GM19452 (cell line): ENCODE measurements around the gene MED12L.
"Not testable (repeated sequence)": the region's sequence is repeated elsewhere in the genome, so short reads cannot be mapped to it uniquely, and the experiment has no call there.

Experiments
- ATAC-seq: cut with Tn5 transposase; IDR thresholded peaks from one replicate; pipeline ENCODE4 v1.9.1; 2021; ENCODE audit not compliant: unreplicated experiment

The MED12L gene

GRCh38 chr3:151234825-151235224 is 149.4 kb downstream of the MED12L start:
- ATAC-seq, result no peak

- no peak for ATAC-seq
These were observed 150.9 kb downstream of the MED12L start for GRCh38 chr3:151236316-151236715.

- no peak for ATAC-seq
These were observed 151.3 kb downstream of the MED12L start for GRCh38 chr3:151236736-151237135.

GRCh38 chr3:151242006-151242405 is 156.5 kb downstream of the MED12L start:
- not testable (repeated sequence) for ATAC-seq

- no peak for ATAC-seq
These were observed 163.4 kb downstream of the MED12L start for GRCh38 chr3:151248772-151249337.

- no peak for ATAC-seq
These were observed 171.3 kb downstream of the MED12L start for GRCh38 chr3:151256749-151257148.

GRCh38 chr3:151259664-151260063 is 174.2 kb downstream of the MED12L start:
- no peak for ATAC-seq

GRCh38 chr3:151262871-151263525 is 177.5 kb downstream of the MED12L start:
- no peak for ATAC-seq

GRCh38 chr3:151264605-151265004 is 179.1 kb downstream of the MED12L start:
- no peak for ATAC-seq

- ATAC-seq, result no peak
These were observed 179.7 kb downstream of the MED12L start for GRCh38 chr3:151265166-151265565.

GRCh38 chr3:151265866-151266265 is 180.4 kb downstream of the MED12L start:
- ATAC-seq, result peak; percentile 98

- no peak for ATAC-seq
These were observed 181.6 kb downstream of the MED12L start for GRCh38 chr3:151267066-151267465.

- ATAC-seq, result peak; percentile 51
These were observed 183.1 kb downstream of the MED12L start for GRCh38 chr3:151268267-151269235.

- ATAC-seq, result no peak
These were observed 184.2 kb downstream of the MED12L start for GRCh38 chr3:151269631-151270030.

GRCh38 chr3:151275091-151275490 is 189.6 kb downstream of the MED12L start:
- ATAC-seq, result no peak

- ATAC-seq, result peak; percentile 17
These were observed 190.7 kb downstream of the MED12L start for GRCh38 chr3:151276038-151276686.

- peak; percentile 72 for ATAC-seq
These were observed 191.2 kb downstream of the MED12L start for GRCh38 chr3:151276687-151277042.

- no peak for ATAC-seq
These were observed 192.8 kb downstream of the MED12L start, which contains the start of gene P2RY14 for GRCh38 chr3:151278230-151278629. TSS of gene P2RY14 (minus strand) at chr3:151278542. CDS start at chr3:151214316, 64,226 bp downstream.

- ATAC-seq, result no peak
These were observed 196.3 kb downstream of the MED12L start for GRCh38 chr3:151281671-151282324.

- ATAC-seq, result no peak
These were observed 197.5 kb downstream of the MED12L start for GRCh38 chr3:151282921-151283320.

GRCh38 chr3:151283387-151283786 is 197.9 kb downstream of the MED12L start:
- no peak for ATAC-seq
